AML-193 (cell line): ENCODE data around the gene NEMP2.
"Not testable (repeated sequence)": the region's sequence is repeated elsewhere in the genome, so short reads cannot be mapped to it uniquely, and the experiment has no call there.

Experiments used
- DNase-seq, 2 experiments: peaks; one replicate each; lab custom pipeline; 2025; lab: John Stamatoyannopoulos, UW

The NEMP2 gene

GRCh38 chr2:190490502-190490901 lies 44.0 kb downstream of the NEMP2 start:
- no peak for DNase-seq

GRCh38 chr2:190489475-190489874 lies 45.0 kb downstream of the NEMP2 start:
- DNase-seq: no peak

GRCh38 chr2:190488516-190489233 lies 45.8 kb downstream of the NEMP2 start:
- no peak for DNase-seq

GRCh38 chr2:190486037-190486623 lies 48.4 kb downstream of the NEMP2 start:
- DNase-seq: no peak

GRCh38 chr2:190482451-190482850 lies 52.1 kb downstream of the NEMP2 start:
- DNase-seq: no peak

- DNase-seq: no peak
These were observed 53.2 kb downstream of the NEMP2 start for GRCh38 chr2:190481339-190481738.

- no peak for DNase-seq
These were observed 55.8 kb downstream of the NEMP2 start for GRCh38 chr2:190478572-190479195.

- no peak for DNase-seq
These were observed 56.7 kb downstream of the NEMP2 start for GRCh38 chr2:190477661-190478454.

- no peak for DNase-seq
These were observed 64.2 kb downstream of the NEMP2 start for GRCh38 chr2:190470256-190470826.

GRCh38 chr2:190469771-190470170 lies 64.8 kb downstream of the NEMP2 start:
- peak in 1 of 2 experiments; percentile 5 for DNase-seq

- peak; percentile 67 to 70 for DNase-seq
These were observed 65.5 kb downstream of the NEMP2 start for GRCh38 chr2:190468814-190469569.

GRCh38 chr2:190468354-190468753 lies 66.2 kb downstream of the NEMP2 start:
- not testable (repeated sequence) for DNase-seq

- DNase-seq: no peak
These were observed 66.9 kb downstream of the NEMP2 start for GRCh38 chr2:190467575-190468083.

GRCh38 chr2:190466819-190467446 lies 67.6 kb downstream of the NEMP2 start:
- no peak for DNase-seq

- DNase-seq: no peak
These were observed 69.5 kb downstream of the NEMP2 start for GRCh38 chr2:190465060-190465459.

GRCh38 chr2:190462611-190463010 lies 71.9 kb downstream of the NEMP2 start:
- no peak for DNase-seq

- DNase-seq: no peak
These were observed 72.3 kb downstream of the NEMP2 start for GRCh38 chr2:190462181-190462580.

- DNase-seq: no peak
These were observed 74.0 kb downstream of the NEMP2 start for GRCh38 chr2:190460487-190460886.

- DNase-seq: no peak
These were observed 74.6 kb downstream of the NEMP2 start for GRCh38 chr2:190459881-190460280.

- no peak for DNase-seq
These were observed 76.0 kb downstream of the NEMP2 start for GRCh38 chr2:190458352-190459107.
